Activated T-cell treated with anti-CD3 and anti-CD28 coated beads for 48 hours (primary cell): Measurements from ENCODE around the gene LSAMP.
"Not testable (repeated sequence)": the region's sequence is repeated elsewhere in the genome, so short reads cannot be mapped to it uniquely, and the experiment has no call there.

Experiments used
- DNase-seq: peaks from one replicate; pipeline ENCODE4 v3.0.0-alpha.2; 2020; ENCODE audit warnings: low read depth

Gene LSAMP

GRCh38 chr3:115890579-115890978 is 554.7 kb downstream of the LSAMP start:
- no peak for DNase-seq

- no peak for DNase-seq
Measured at GRCh38 chr3:115885621-115886020, 559.7 kb downstream of the LSAMP start.

- DNase-seq = no peak
Measured at GRCh38 chr3:115877615-115877899, 567.7 kb downstream of the LSAMP start.

- DNase-seq = no peak
Measured at GRCh38 chr3:115876876-115877614, 568.2 kb downstream of the LSAMP start.

- no peak for DNase-seq
Measured at GRCh38 chr3:115875460-115875859, 569.8 kb downstream of the LSAMP start.

- no peak for DNase-seq
Measured at GRCh38 chr3:115871735-115872134, 573.6 kb downstream of the LSAMP start.

GRCh38 chr3:115864911-115865310 is 580.4 kb downstream of the LSAMP start:
- DNase-seq = no peak

- no peak for DNase-seq
Measured at GRCh38 chr3:115862849-115863248, 582.4 kb downstream of the LSAMP start.

- no peak for DNase-seq
Measured at GRCh38 chr3:115862099-115862498, 583.2 kb downstream of the LSAMP start.

- no peak for DNase-seq
Measured at GRCh38 chr3:115861166-115861733, 584.0 kb downstream of the LSAMP start.

- no peak for DNase-seq
Measured at GRCh38 chr3:115860766-115861165, 584.5 kb downstream of the LSAMP start.

- no peak for DNase-seq
Measured at GRCh38 chr3:115859002-115859807, 586.1 kb downstream of the LSAMP start.

- no peak for DNase-seq
Measured at GRCh38 chr3:115857518-115858136, 587.7 kb downstream of the LSAMP start.

GRCh38 chr3:115855911-115856310 is 589.4 kb downstream of the LSAMP start:
- DNase-seq = no peak

GRCh38 chr3:115853104-115853503 is 592.2 kb downstream of the LSAMP start:
- no peak for DNase-seq

GRCh38 chr3:115852278-115852677 is 593.0 kb downstream of the LSAMP start:
- DNase-seq = no peak

- no peak for DNase-seq
Measured at GRCh38 chr3:115851571-115851970, 593.7 kb downstream of the LSAMP start.

- DNase-seq = no peak
Measured at GRCh38 chr3:115848641-115849040, 596.6 kb downstream of the LSAMP start.

- DNase-seq = no peak
Measured at GRCh38 chr3:115845986-115846385, 599.3 kb downstream of the LSAMP start.

- not testable (repeated sequence) for DNase-seq
Measured at GRCh38 chr3:115844729-115845128, 600.6 kb downstream of the LSAMP start.

- no peak for DNase-seq
Measured at GRCh38 chr3:115843206-115843605, 602.1 kb downstream of the LSAMP start.

GRCh38 chr3:115839246-115839645 is 606.0 kb downstream of the LSAMP start:
- DNase-seq = no peak

GRCh38 chr3:115838786-115839185 is 606.5 kb downstream of the LSAMP start:
- no peak for DNase-seq
